Hematopoietic multipotent progenitor cell treated with erythropoietin and hydrocortisone succinate and interleukin-3 and kit ligand, for 6 days (in vitro differentiated cells): ENCODE data around the gene EPC2.

Experiments
- DNase-seq: peaks from one replicate; pipeline ENCODE4 v3.0.0-alpha.2; 2015

EPC2 gene

GRCh38 chr2:148814860-148815419 is 170.4 kb downstream of the EPC2 start:
- DNase-seq = no peak

DNA sequence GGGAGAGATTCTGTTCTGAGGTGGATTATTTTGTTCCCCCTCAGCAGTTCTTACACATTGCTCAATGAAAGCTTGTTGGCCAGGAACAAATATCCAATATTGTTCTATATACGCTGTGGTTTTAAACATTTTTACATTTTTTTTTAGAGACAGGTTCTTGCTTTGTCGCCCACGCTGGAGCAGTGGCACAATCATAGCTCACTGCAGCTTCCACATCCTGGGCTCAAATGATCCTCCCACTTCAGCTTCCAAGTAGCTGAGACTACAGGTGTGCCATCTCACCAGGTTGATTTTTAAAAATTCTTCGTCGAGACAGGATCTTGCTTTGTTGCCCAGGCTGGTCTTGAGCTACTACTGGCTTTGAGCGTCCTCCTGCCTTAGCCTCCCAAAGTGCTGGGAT is 171.6 kb downstream of the EPC2 start:
- no peak for DNase-seq

GRCh38 chr2:148817210-148817708 is 172.7 kb downstream of the EPC2 start:
- no peak for DNase-seq

- DNase-seq = no peak
Observed at GRCh38 chr2:148819019-148819585, 174.6 kb downstream of the EPC2 start.

- DNase-seq = no peak
Observed at GRCh38 chr2:148824190-148824589, 179.6 kb downstream of the EPC2 start.

DNA sequence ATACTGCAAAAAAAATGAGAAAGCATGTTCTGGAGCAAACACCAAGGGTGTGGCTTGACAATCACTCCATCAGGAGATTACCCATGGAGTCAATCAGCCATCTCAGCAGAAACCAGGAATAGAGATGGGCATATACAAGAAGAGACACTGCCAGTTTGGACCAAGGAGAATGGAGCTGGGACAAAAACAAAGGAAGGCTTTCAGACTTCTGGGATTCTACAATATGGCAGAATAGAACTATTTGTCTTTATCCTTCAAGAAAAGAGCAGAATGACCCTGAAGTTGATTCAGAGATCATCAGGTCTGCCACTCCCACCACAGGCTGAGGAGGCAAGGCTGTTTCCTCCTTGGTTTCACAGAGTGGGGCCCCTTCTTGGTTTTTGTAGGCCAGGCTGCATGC is 182.2 kb downstream of the EPC2 start:
- no peak for DNase-seq

DNA sequence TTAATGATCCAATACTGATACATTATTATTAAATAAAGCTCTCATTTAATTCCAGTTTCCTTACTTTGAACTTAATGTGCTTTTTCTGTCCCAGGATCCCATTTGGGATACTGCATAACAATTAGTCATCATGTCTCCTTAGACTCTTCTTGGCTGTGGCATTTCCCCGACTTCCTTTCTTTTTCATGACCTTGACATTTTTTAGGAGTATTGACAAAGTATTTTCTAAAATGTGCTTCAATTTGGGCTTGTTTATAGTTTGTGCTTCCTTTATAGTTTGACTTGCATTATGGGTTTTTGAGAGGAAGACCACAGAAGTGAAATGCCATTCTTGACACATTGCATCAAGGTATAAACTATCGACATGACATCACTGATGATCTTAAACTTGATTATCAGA is 184.4 kb downstream of the EPC2 start:
- no peak for DNase-seq

GRCh38 chr2:148829618-148830017 is 185.1 kb downstream of the EPC2 start:
- no peak for DNase-seq

GRCh38 chr2:148832637-148833036 is 188.1 kb downstream of the EPC2 start:
- DNase-seq = no peak
